Activated B cell treated with CpG ODN at 0.5 μM for 24 hours (primary cell): ENCODE measurements around the gene SNRNP35. TPM values are rescaled to one million over a fixed set of nuclear protein-coding genes. Genes with fewer than 3 reads are reported as not detected.

Experiments
- ATAC-seq: fragments of 200-7000 bp; cut with Tn5 transposase; one replicate; pipeline ENCODE4 v1.10.0; 2021; ENCODE audit warnings: low read depth, mild to moderate bottlenecking, moderate library complexity
- CTCF ChIA-PET: fragments of 350-600 bp; sonication (Branson Sonifier 250); formaldehyde crosslinking; loops from one replicate; lab custom pipeline; 2021; ENCODE audit warnings: antibody characterized with exemption; lab: Charles Lee
- POLR2A ChIA-PET: fragments of 350-600 bp; sonication (Branson Sonifier 250); formaldehyde crosslinking; loops from one replicate; lab custom pipeline; 2021; ENCODE audit warnings: antibody characterized with exemption; lab: Charles Lee
- DNase-seq: peaks from one replicate; pipeline ENCODE4 v3.0.0; 2022
- H3K27ac Mint-ChIP-seq: one replicate; pipeline ENCODE4 v1.8.0; 2020; ENCODE audit warnings: mixed read lengths
- H3K27me3 Mint-ChIP-seq: one replicate; pipeline ENCODE4 v1.8.0; 2021; ENCODE audit warnings: mixed read lengths
- H3K36me3 Mint-ChIP-seq: one replicate; pipeline ENCODE4 v1.8.0; 2021; ENCODE audit warnings: low read depth, mixed read lengths
- H3K4me1 Mint-ChIP-seq: one replicate; pipeline ENCODE4 v1.8.0; 2021; ENCODE audit warnings: mixed read lengths
- H3K4me3 Mint-ChIP-seq: one replicate; pipeline ENCODE4 v1.8.0; 2020; ENCODE audit warnings: mild to moderate bottlenecking, mixed read lengths
- H3K9me3 Mint-ChIP-seq: one replicate; pipeline ENCODE4 v1.8.0; 2020; ENCODE audit warnings: mixed read lengths
- CTCF ChIP-seq: fragments of 200-600 bp; IDR thresholded peaks from one replicate; pipeline ENCODE4 v1.8.0; 2022; ENCODE audit warnings: antibody characterized with exemption, mild to moderate bottlenecking
- intact Hi-C: fragments of 100-400 bp; cut with micrococcal nuclease; formaldehyde crosslinking; loops from one replicate; pipeline ENCODE4 v1.15.1; 2024
- total RNA-seq: library from RNA; stranded (reverse); gene quantifications from 2 replicates; pipeline ENCODE4 v1.2.3, GENCODE V29; 2022

SNRNP35 gene
- total RNA-seq, 1 donor from 2014 or later = 51.5 TPM

- intact Hi-C loops = loop anchor here (1.0 to 5.0 kb wide), 6 partner anchors 8 to 147 kb away; partner anchors contain the start of genes RILPL1, SNRNP35 and TMED2
- ATAC-seq = no peak
- Mint-ChIP-seq H3K27ac (peak overlapping the region; percentile 97), H3K36me3 (peaks cover 18% of the 10 kb centered on the region), H3K4me1 (peaks cover 54% of the 10 kb centered on the region), H3K9me3 (no peaks in the 10 kb centered on the region), H3K4me3 (peak overlapping the region; percentile 98), H3K27me3 (no peaks in the 10 kb centered on the region)
- no peak for TF ChIP-seq CTCF
- no peak for DNase-seq
- ChIA-PET POLR2A (interaction anchor here (0.7 to 4.7 kb wide), 11 partner anchors 8 to 70 kb away, joined by 3 to 44 read pairs (median 6); partner anchors contain the start of genes SBNO1 and SNRNP35), CTCF (interaction anchor here (0.7 to 1.1 kb wide), 2 partner anchors 8 to 13 kb away, joined by 3 to 4 read pairs; no protein-coding TSS in a partner anchor)
These were observed 22.3 kb upstream of the SNRNP35 start for GRCh38 chr12:123435636-123436016.

GRCh38 chr12:123436017-123436964, 21.6 kb upstream of the SNRNP35 start, which contains the start of gene RILPL2:
Gene RILPL2, minus strand, starts transcription at chr12:123436684. Its CDS starts 264 bp downstream, at chr12:123436420.
- ChIA-PET CTCF (interaction anchor here (0.7 to 1.1 kb wide), 2 partner anchors 9 to 12 kb away, joined by 3 to 4 read pairs; no protein-coding TSS in a partner anchor), POLR2A (interaction anchor here (0.6 to 4.7 kb wide), 13 partner anchors 8 to 71 kb away, joined by 3 to 44 read pairs (median 5); partner anchors contain the start of genes SBNO1 and SNRNP35)
- peaks cover 12% of the 10 kb centered on the region for H3K36me3 Mint-ChIP-seq
- no peaks in the 10 kb centered on the region for H3K9me3 Mint-ChIP-seq
- intact Hi-C loops = loop anchor here (1.0 to 5.0 kb wide), 6 partner anchors 9 to 146 kb away; partner anchors contain the start of genes RILPL1, SNRNP35 and TMED2
- H3K27me3 Mint-ChIP-seq = no peaks in the 10 kb centered on the region
- ATAC-seq = peak; percentile 83
- H3K4me3 Mint-ChIP-seq = peak within 1 kb of the TSS; percentile 98
- peak within 1 kb of the TSS; percentile 97 for H3K27ac Mint-ChIP-seq
- peak; percentile 93 for DNase-seq
- no peak for TF ChIP-seq CTCF
- H3K4me1 Mint-ChIP-seq = peaks cover 52% of the 10 kb centered on the region

GRCh38 chr12:123441523-123442164, 16.3 kb upstream of the SNRNP35 start:
- intact Hi-C loops = no loop called here
- ChIA-PET POLR2A (interaction anchor here (0.5 to 3.4 kb wide), 8 partner anchors 11 to 208 kb away, joined by 5 to 23 read pairs (median 8); partner anchors contain the start of gene SNRNP35), CTCF (interaction anchor here (0.9 kb wide), 1 partner anchor 15 kb away, joined by 3 read pairs; no protein-coding TSS in a partner anchor)
- Mint-ChIP-seq H3K27me3 (no peaks in the 10 kb centered on the region), H3K9me3 (no peaks in the 10 kb centered on the region), H3K36me3 (no peaks in the 10 kb centered on the region), H3K4me1 (peaks cover 48% of the 10 kb centered on the region), H3K27ac (peak overlapping the region; percentile 80), H3K4me3 (peak overlapping the region; percentile 47)
- peak; percentile 15 for ATAC-seq
- no peak for DNase-seq
- no peak for TF ChIP-seq CTCF

GRCh38 chr12:123442774-123443173, 15.2 kb upstream of the SNRNP35 start:
- Mint-ChIP-seq H3K36me3 (no peaks in the 10 kb centered on the region), H3K4me1 (peaks cover 47% of the 10 kb centered on the region), H3K4me3 (no peak overlapping the region), H3K27me3 (no peaks in the 10 kb centered on the region), H3K27ac (peak overlapping the region; percentile 61), H3K9me3 (no peaks in the 10 kb centered on the region)
- no peak for DNase-seq
- no peak for TF ChIP-seq CTCF
- CTCF ChIA-PET = no interaction called here
- ATAC-seq = no peak
- intact Hi-C loops = no loop called here
- POLR2A ChIA-PET = interaction anchor here (0.7 to 3.7 kb wide), 6 partner anchors 8 to 77 kb away, joined by 3 to 34 read pairs (median 8); partner anchors contain the start of genes RILPL2 and SNRNP35
